GM18909 (cell line): Measurements from ENCODE around the gene ADCY5.

Experiments
- ATAC-seq: cut with Tn5 transposase; IDR thresholded peaks from one replicate; pipeline ENCODE4 v1.9.1; 2021; ENCODE audit warnings: mild to moderate bottlenecking; ENCODE audit not compliant: unreplicated experiment, poor library complexity

The ADCY5 gene

GRCh38 chr3:123295171-123295900, 153.6 kb downstream of the ADCY5 start:
- ATAC-seq: no peak

DNA sequence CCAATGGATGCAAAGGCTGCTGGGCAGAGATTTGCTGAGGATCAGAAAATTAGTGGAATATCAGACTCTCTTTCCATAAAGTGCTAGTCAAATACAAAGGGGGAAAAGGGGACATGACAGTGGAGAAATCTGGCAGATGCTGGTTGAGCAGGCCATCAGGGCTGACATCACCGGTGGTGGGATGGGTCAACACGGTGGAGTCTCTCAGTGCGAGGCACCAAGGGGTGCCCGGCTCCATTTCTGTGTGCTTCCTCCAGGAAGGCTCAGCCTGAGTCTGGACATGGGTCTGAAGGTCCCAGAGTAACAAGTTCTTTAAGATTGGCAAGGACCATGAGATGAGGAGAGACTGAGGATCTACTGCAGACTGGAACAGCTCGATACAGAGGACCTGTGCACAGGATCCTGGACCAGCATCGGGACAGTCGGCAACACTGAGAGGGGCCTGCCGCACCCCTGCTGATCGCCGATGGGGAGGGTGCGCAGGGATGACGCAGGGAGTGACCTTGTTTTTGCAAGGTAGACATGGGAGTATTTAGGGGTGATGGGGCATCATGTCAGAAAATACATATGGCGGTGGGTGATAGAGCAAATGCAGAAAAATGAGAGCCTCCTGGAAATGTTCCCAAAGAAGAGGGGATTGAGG, 154.5 kb downstream of the ADCY5 start:
- ATAC-seq: no peak

- no peak for ATAC-seq
Measured at GRCh38 chr3:123292321-123293310, 156.3 kb downstream of the ADCY5 start.

GRCh38 chr3:123291404-123291803, 157.5 kb downstream of the ADCY5 start:
- ATAC-seq: no peak

DNA sequence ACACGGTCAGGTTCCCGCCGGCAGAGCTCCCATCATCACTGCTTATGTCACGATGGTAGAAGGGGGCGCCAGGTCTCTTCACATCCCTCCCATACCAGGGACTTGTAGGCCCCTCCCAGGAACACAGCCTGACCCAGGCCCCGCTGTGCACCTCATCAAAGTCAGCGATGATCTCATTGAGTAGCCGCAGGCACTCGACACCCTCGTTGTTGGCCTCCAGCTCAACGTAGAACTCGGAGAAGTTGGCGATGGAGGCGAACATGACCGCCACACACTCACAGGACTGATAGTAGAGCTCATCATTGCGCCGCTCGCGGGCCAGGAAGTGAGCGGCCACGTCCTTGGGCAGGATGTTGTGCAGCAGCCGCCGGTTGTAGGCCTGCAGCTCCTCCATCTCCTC, 157.9 kb downstream of the ADCY5 start:
- ATAC-seq: no peak

- no peak for ATAC-seq
Measured at GRCh38 chr3:123290107-123290930, 158.6 kb downstream of the ADCY5 start.

- ATAC-seq: no peak
Measured at GRCh38 chr3:123289391-123290106, 159.3 kb downstream of the ADCY5 start.

GRCh38 chr3:123287962-123288302, 161.0 kb downstream of the ADCY5 start:
- ATAC-seq: no peak

- no peak for ATAC-seq
Measured at GRCh38 chr3:123287051-123287961, 161.6 kb downstream of the ADCY5 start.

GRCh38 chr3:123286308-123287023, 162.4 kb downstream of the ADCY5 start:
- no peak for ATAC-seq

- no peak for ATAC-seq
Measured at GRCh38 chr3:123285931-123286307, 163.0 kb downstream of the ADCY5 start.

DNA sequence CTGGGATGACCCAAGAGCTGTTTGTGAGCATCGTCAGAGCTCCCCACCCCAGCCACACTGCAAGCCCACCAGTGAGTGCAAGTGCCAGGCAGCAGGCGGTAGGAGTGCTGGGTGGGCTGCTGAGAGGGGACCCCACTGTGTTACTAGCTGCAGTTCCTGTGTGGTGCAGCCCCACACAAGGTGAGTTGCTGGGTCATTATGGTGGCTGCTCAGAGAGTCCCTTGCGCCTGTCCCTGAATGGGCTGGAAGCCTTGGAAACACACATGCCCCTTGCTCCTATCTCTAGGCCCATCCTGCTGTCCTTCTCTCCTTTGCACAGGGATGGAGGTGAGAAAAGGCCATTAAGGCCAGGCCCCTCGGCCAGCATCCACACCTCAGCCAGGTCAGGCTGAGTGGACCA, 163.4 kb downstream of the ADCY5 start:
- ATAC-seq: no peak

DNA sequence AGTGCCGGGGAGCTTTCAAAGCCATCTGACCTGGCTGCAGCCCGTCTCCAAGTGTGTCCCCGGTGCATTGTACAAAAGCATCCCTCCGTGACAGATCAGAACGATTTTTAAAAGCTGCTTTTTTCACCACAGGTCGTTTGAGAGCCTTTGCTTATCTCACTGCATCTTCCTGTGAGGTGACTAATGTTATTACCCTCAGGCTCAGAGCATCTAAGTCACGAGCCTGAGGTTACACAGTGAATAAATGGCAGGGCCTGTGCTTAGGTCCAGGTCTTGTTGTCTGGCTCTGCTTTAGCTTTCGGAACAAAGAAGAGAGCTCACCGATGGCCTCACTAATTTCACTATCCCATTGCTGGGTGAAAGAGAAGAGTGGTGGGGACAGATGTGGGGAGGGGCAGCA, 163.8 kb downstream of the ADCY5 start:
- no peak for ATAC-seq

- ATAC-seq: no peak
Measured at GRCh38 chr3:123284399-123285010, 164.4 kb downstream of the ADCY5 start.

DNA sequence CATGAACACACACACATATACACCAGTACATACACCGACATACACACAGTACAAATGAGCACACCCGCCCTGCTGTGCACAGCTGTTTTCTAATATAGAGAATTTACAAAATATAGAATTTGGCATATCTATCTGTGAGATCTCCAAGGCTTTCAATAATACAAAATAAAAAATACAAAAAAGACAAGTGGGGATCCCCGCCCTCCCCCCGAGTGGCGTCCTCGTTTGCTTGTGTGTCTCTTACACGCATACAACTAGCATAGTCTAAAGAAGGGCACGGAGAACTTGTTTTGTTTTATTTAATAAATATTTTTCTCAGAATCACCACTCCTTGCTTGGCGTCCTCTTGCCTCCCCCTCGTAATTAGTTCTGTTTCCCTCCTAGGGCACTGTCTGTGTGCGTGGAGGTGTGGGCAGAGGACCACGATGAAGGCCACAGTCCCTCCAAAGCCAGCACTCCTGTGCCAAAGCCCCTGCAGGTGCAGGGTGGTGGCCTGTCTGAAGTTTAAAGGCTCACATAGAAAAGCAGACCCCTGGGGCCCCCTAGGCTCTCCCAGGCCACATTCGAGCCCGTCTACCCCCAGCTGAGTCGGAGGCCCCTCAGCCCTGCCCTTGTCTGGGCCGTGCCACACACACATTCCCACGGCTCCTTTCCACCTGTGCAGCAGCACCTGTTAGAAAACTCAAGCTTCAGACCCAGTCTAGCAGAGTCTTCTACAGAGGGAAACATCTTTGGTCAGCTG, 165.1 kb downstream of the ADCY5 start:
- no peak for ATAC-seq

- no peak for ATAC-seq
Measured at GRCh38 chr3:123283074-123283473, 165.8 kb downstream of the ADCY5 start.

DNA sequence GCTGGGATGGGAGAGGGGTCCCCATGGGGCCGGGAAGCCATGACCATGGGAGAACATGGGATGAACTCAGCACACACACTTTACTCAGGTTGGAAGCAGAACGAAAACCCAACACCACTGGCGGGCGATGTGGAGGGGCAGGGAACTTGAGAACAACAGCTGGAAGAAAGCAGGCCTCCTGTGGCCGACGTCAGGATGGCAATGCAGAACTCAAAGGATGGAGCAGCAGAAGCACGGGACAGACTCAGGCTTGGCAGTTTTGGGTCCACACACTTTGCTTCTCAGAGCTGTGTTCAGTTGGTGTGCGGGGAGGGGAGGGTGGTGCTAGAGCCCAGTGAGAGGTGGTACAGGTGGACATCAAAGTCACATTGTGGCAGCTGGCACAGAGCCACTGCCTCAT, 166.4 kb downstream of the ADCY5 start:
- no peak for ATAC-seq
